NCI-H2227 treated with DMSO at 0.1 percent for 48 hours (cell line): Measurements from ENCODE around the gene HDAC7.
A peak's percentile ranks its signal among the peaks of the same experiment; 100 is the strongest.
"Not testable (repeated sequence)": the region's sequence is repeated elsewhere in the genome, so short reads cannot be mapped to it uniquely, and the experiment has no call there.

Source experiments
- DNase-seq: peaks from one replicate; lab custom pipeline; 2025; lab: John Stamatoyannopoulos, UW

HDAC7 gene

DNA sequence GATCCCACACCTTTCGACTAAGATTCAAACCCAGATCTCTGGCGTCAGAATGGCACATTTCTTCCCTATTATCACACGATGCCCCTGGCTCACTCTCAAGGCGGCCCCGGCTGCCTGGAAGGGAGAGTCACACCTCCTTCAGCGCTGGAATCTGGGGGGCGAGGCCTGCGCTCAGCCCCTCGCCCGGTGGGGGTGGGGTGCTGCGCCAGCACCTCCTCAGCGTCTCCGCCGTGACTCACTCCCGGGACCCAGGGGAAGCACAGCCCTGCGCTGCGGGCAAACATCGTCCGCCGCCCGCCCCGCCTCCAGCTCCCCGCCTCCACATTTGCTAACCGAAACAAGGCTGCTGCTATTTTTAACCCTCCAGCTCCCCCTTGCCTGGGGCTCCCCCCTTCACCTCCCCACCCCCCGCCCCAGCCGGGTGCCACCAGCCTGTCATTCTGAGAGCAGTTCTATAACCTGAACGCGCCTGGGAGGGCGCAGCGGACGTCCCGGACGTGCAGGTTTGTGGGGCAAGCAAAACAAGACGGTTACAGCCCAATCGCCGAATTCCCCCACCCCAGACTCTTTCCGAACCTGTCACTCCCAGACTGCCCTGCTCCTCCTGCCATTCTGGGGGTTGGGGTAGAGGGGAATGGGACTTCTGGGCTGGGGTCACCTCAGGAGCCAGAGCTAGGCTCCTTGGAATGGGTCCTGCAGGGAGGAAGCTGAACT is 6.7 kb downstream of the HDAC7 start:
- DNase-seq, result peak; percentile 20

DNA sequence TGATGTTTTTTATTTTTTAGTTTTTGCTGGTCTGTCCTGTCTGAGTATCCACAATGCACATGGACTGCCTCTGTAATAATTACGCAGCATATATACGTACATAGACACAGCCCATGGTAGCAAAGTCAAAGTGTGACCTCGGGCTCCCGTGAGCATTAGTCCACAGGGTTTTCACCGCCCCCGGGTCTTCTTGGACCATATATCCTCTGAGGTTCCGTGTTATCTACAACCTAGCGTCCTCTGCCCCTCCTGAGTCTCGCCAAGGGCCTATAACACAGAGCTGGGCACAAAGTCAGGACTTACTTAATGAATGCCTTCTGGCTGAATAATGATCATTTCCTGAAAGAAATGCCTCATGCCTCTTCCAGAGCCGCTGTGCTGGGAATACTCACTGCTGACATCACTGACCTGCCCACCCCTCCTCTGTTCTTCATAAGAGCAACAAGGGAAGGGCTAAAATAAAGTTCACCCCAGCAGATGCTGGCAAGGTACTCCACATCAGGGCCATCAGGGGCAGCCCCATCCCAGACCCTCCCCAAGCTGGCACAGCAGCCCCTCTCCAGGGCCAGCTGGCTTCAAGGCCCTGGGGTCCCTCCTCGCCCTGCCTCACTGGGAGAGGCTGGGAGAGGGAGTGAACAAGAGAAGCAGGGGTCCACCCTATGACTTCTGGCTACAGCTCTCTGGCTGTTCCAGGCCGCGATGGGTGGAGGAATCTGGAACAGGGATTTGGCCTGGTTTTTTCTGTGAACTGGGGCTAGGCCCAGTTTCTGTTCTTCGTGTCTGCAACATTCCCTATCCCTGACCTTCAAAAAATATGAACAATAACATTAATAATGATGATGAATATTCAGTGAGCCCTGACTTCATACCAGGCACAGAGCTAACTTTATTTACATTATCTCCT is 7.9 kb downstream of the HDAC7 start:
- DNase-seq, result no peak

DNA sequence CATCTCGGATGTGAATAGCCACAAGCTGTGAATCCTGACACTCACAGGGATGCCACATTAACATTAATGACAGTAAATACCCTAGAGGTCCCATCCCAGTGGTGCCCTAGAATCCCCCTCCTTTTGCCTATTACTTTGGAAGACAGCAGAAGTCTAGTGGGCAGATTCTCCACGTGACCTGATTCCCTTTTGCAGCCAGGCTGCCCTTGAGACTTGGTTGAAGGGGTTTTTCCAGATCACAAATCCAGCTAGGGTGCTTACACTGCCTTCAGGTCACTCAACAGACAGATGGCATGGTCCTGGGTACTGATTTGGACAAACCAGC is 8.7 kb downstream of the HDAC7 start:
- no peak for DNase-seq

DNA sequence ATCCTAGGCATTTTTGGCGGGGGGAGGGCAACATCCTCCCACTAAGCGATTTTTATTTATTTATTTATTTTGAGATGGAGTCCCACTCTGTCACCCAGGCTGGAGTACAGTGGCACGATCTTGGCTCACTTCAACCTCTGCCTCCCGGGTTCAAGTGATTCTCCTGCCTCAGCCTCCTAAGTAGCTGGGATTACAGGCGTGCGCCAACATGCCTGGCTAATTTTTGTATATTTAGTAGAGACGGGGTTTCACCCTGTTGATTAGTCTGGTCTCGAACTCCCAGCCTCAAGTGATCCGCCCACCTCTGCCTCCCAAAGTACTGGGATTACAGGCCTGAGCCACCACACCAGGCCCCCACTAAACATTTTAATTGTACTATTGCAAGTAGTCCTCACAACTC is 10.2 kb downstream of the HDAC7 start:
- not testable (repeated sequence) for DNase-seq

GRCh38 chr12:47808574-47809365 is 10.9 kb downstream of the HDAC7 start:
- DNase-seq, result no peak

DNA sequence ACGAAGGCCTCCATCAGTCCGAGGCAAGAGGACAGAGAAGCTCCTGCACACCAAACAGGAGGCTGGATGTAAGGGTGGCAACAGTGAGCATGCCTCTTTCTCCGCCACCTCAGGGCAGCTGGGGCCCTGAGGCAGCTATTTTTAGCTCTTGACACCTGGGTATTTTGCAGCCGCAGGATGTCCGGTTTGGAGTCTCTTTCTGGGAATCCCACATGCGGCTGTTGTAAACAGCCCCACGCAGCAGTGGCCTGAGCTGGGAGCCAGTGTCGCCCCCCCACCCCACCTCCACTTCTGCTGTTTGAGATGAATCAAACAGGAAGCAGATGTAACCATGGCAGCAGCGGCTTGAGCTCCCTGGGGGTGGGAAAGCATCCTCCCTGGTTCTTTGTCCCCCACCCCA is 11.7 kb downstream of the HDAC7 start:
- no peak for DNase-seq

- DNase-seq, result no peak
Measured at GRCh38 chr12:47807338-47807737, 12.4 kb downstream of the HDAC7 start.

DNA sequence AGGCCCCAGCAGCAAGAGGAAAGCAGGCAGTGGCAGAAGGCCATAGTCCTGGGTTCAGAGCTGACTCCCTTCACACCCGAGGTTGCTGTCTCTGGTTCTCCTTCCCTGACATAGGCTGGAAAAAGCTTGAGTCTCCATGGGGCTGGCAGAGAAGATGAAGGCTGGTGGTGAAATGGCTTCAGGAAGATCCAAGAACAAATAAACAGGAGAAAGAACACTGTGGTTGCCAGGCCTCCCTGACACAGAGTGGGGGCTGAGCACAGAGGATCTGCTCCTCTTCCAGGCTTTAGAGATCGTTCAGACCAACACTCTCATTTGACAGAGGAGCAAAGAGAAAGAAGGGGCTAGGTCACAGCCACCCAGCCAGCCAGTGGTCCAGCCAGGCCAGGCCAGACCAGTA is 14.3 kb downstream of the HDAC7 start:
- no peak for DNase-seq

DNA sequence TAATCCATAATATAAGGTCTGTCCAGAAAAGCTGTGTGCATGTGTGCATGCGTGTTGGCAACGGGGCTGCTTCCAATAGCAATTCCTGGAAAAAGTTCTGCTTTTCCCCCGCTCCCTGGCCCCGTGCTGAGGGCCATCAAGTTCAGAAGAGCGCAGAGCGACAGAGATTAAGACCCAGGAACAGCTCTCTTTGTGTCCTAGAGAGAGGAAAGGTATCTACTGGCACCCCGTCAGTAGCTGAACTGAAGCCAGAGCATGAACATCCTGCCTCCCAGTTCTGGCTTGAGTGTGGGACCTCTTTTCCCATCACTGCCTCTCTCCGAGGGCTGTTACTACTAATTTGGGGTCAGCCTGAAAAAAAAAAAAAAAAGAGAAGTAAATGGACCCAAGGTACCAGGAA is 15.5 kb downstream of the HDAC7 start:
- no peak for DNase-seq

- no peak for DNase-seq
Measured at GRCh38 chr12:47803191-47803875, 16.4 kb downstream of the HDAC7 start.

DNA sequence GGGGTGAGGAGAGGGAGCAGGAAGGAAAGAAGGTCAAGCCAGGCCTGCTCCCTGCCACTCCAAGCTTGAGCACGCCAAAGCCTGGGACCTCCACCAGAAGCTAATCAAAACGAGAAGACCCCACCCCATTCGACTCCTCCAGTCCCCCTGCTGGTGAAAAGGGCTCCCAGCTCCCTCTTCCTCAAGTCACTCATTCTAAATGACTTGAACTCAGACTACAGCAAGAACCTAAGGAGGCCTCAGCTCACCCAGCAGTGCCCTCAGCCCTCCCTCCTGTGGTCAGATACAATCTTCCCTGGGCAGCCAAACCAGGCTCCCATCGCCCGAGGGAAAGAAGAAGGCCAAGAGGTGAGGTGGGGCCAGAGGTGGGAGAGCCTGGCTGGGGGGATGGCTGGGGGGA is 17.4 kb downstream of the HDAC7 start:
- no peak for DNase-seq

- no peak for DNase-seq
Measured at GRCh38 chr12:47801904-47802246, 17.8 kb downstream of the HDAC7 start.

- DNase-seq, result no peak
Measured at GRCh38 chr12:47801170-47801903, 18.4 kb downstream of the HDAC7 start.

- no peak for DNase-seq
Measured at GRCh38 chr12:47800582-47800981, 19.1 kb downstream of the HDAC7 start.

DNA sequence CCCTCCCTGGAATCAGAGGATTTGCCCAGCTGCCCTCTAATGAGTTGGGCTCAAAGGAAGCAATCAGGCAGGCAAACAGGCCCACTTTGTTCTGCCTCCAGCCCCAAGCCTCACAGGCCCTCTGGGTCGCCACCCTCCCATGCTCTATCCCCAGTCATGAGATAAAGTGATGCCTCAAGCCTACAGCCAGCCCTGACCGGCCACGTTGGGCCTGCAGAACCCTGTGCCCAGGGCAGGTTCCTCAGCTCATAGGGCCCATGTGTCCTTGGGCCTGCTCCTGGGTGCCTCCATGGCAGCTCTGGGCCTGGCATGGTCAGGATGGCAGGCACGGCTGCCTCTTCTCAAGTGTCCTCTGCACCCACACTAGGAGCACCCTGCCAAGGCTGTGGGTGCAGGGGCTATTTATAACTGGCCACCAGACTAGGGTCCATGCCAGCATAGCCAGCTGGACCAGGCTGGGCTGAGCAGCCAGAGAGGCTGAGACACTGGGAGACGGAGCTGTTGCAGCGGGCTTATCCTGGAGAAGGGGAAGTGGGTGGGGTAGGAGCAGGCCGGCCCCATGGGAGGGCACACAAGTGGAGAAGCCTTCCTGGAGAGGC is 20.2 kb downstream of the HDAC7 start:
- no peak for DNase-seq

DNA sequence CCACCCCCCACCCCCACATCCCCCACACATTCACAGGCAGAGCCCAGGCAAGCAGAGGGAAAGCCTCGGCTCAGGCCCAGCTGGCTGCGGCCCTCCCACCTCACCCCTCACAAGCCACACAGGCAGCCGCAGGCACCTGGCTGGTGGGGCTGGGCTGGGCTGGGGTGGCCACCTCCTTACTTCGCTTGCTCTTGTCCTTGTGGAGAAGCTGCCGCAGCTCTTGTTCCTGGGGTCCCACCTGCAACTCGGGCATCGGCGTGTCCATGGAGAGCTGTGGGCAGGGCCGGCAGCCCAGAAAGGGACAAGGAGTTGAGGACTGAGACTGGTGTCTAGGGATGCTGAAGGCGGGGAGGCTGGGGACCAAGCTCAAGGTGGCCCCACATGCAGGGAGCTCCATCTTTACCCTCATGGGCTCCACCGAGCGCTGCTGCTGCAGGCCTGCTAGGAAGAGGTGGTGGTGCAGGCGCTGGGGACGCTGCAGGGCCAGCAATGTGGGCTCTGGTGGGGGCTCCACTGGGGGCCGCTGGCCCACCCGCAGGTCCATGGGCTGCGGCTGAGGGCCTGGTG is 21.2 kb downstream of the HDAC7 start:
- no peak for DNase-seq

DNA sequence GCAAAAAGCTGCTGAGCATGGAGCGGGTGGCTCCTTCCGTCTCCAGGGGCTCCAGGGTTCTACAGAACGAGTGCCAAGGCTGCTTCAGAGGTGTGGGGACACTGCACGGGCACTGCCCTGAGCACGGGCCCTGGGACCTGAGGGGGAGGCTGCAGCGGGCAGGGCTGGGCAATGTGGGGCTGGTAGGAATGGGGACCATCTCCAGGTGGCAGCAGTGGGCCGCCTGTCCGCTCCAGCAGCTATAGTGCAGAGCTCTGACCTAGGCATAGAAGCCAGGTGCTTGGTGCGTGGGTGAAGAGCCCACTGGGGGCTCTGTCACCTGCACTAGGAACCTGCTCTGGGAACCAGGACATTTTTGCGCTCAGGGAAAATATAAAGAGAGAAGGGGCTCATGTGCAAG is 22.3 kb downstream of the HDAC7 start:
- DNase-seq, result no peak

- no peak for DNase-seq
Measured at GRCh38 chr12:47795814-47796411, 23.8 kb downstream of the HDAC7 start.

- no peak for DNase-seq
Measured at GRCh38 chr12:47795121-47795813, 24.4 kb downstream of the HDAC7 start.

DNA sequence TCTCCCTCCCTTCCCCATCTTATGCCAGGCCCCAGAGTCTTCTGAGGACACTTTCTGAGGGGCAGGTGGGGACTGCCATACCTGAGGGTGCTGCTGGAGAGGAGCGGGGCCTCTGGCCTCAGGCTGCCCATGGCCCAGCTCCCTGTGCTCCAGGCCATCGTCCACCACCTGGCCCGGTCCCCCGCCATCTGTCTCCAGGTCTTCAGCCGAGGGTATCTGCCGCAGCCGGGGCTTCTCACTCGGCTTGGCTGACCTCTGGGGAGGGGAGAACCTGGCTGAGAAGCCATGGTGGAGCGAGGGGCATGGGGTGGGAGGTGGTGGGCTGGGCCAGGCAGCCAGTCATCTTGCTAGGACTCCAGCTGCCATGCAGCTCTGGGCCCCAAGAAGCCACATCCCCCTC is 25.0 kb downstream of the HDAC7 start:
- DNase-seq, result no peak
